ENCODE data around the gene TSFM. TPM values are rescaled to one million over a fixed set of nuclear protein-coding genes. Genes with fewer than 3 reads are reported as not detected.

The TSFM gene
- total and polyA plus RNA-seq, 2 donors (not counting 1 experiment from before 2014, with no cell fraction given) = 15.5 to 16.8 TPM

DNA sequence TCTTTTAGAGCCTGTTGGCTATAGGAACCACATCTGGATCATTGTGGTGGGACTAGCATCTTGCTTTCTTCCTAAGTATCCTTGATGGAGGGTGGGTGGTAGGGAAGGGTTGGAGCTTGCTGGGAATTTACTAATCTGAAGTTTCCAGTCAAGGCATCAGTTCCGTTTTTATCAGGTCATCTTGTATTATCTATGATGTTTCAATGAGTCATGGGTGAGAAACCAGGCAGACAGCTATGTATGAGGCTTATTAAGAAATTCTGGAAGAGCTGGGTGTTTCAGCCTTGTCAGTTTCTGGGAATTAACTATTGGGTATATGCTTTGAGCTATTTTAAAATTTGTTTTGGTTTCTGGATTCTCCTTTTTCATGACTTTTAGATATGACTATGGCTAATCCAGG, 11.3 kb downstream of the TSFM start:
- peak overlapping the region; percentile 13 for H3K9ac ChIP-seq (ENCODE audit: insufficient read depth, low read length)
- H3K27ac ChIP-seq (ENCODE audit: insufficient read depth, low read length) = peak overlapping the region; percentile 75
- TF ChIP-seq EZH2 (IDR thresholded peaks at IDR 0.05; ENCODE audit: low read length, missing control alignments) = no peak
- TF ChIP-seq, protein P1, sequence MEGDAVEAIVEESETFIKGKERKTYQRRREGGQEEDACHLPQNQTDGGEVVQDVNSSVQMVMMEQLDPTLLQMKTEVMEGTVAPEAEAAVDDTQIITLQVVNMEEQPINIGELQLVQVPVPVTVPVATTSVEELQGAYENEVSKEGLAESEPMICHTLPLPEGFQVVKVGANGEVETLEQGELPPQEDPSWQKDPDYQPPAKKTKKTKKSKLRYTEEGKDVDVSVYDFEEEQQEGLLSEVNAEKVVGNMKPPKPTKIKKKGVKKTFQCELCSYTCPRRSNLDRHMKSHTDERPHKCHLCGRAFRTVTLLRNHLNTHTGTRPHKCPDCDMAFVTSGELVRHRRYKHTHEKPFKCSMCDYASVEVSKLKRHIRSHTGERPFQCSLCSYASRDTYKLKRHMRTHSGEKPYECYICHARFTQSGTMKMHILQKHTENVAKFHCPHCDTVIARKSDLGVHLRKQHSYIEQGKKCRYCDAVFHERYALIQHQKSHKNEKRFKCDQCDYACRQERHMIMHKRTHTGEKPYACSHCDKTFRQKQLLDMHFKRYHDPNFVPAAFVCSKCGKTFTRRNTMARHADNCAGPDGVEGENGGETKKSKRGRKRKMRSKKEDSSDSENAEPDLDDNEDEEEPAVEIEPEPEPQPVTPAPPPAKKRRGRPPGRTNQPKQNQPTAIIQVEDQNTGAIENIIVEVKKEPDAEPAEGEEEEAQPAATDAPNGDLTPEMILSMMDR (conservative IDR thresholded peaks at IDR 0.05 in 1 of 2, IDR thresholded peaks at IDR 0.05 in 1 of 2; ENCODE audit: low read depth in 1 of 2, low read length in 2 of 2) = no peak

DNA sequence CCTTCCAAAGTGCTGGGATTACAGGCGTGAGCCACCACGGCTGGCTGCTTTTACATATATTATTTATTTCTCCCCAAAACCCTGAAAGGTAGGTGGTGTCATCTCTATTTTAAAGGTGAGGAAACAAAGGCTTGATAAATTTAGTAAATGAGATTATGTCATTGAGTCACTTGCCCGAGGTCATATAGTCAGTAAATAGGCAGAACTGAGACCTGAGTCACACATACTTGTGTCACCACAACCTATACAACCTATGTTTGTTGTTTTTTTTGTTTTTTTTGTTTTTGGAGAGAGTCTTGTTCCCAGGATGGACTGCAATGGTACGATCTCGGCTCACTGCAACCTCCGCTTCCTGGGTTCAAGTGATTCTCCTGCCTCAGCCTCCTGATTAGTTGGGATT, 12.8 kb downstream of the TSFM start:
- Histone ChIP-seq H3K9ac (ENCODE audit: insufficient read depth, low read length) (no peak overlapping the region), H3K4me3 (replicated peaks in 1 of 4; ENCODE audit: control extremely low read depth in 1 of 4, insufficient read depth in 1 of 4, low read depth in 3 of 4, low read length in 4 of 4) (no peak overlapping the region), H3K27me3 (ENCODE audit: control insufficient read depth, insufficient read depth, low read length) (no peaks in the 10 kb centered on the region), H3K27ac (ENCODE audit: insufficient read depth, low read length) (peak overlapping the region; percentile 34), H3K4me1 (ENCODE audit: control insufficient read depth, extremely low read depth, insufficient read depth, low read length) (peaks cover 8% of the 10 kb centered on the region), H3K4me2 (ENCODE audit: extremely low read depth, insufficient read depth, low read length) (no peak overlapping the region), H3K36me3 (ENCODE audit: control insufficient read depth, insufficient read depth, low read length) (peaks cover 3% of the 10 kb centered on the region), H2AFZ (ENCODE audit: low read length) (no peak overlapping the region), H3K79me2 (ENCODE audit: control insufficient read depth, insufficient read depth, low read length) (no peaks in the 10 kb centered on the region), H3K9me3 (ENCODE audit: control insufficient read depth, insufficient read depth, low read depth, low read length) (no peaks in the 10 kb centered on the region), H4K20me1 (ENCODE audit: control insufficient read depth, extremely low read depth, insufficient read depth, low read length) (no peaks in the 10 kb centered on the region)
- TF ChIP-seq EZH2 (IDR thresholded peaks at IDR 0.05; ENCODE audit: low read length, missing control alignments) = no peak
- TF ChIP-seq, protein P1 (conservative IDR thresholded peaks at IDR 0.05 in 1 of 2, IDR thresholded peaks at IDR 0.05 in 1 of 2; ENCODE audit: low read depth in 1 of 2, low read length in 2 of 2) = no peak
- peak in 1 of 2 donors; percentile 45 for DNase-seq (ENCODE audit: low read depth in 2 of 2)

More for the DNA sequence above, 11.3 kb downstream of the TSFM start:
- H3K79me2 ChIP-seq (ENCODE audit: control insufficient read depth, insufficient read depth, low read length) = no peaks in the 10 kb centered on the region
- H3K4me1 ChIP-seq (ENCODE audit: control insufficient read depth, extremely low read depth, insufficient read depth, low read length) = peaks cover 8% of the 10 kb centered on the region
- H3K36me3 ChIP-seq (ENCODE audit: control insufficient read depth, insufficient read depth, low read length) = peaks cover 3% of the 10 kb centered on the region
- no peaks in the 10 kb centered on the region for H3K27me3 ChIP-seq (ENCODE audit: control insufficient read depth, insufficient read depth, low read length)
- peak; percentile 61 to 91 for DNase-seq (ENCODE audit: low read depth in 2 of 2)
- H3K4me3 ChIP-seq (replicated peaks in 1 of 4; ENCODE audit: control extremely low read depth in 1 of 4, insufficient read depth in 1 of 4, low read depth in 3 of 4, low read length in 4 of 4) = no peak overlapping the region
- H3K9me3 ChIP-seq (ENCODE audit: control insufficient read depth, insufficient read depth, low read depth, low read length) = no peaks in the 10 kb centered on the region
- no peak overlapping the region for H2AFZ ChIP-seq (ENCODE audit: low read length)
- H3K4me2 ChIP-seq (ENCODE audit: extremely low read depth, insufficient read depth, low read length) = peak overlapping the region; percentile 33
- H4K20me1 ChIP-seq (ENCODE audit: control insufficient read depth, extremely low read depth, insufficient read depth, low read length) = no peaks in the 10 kb centered on the region

DNA sequence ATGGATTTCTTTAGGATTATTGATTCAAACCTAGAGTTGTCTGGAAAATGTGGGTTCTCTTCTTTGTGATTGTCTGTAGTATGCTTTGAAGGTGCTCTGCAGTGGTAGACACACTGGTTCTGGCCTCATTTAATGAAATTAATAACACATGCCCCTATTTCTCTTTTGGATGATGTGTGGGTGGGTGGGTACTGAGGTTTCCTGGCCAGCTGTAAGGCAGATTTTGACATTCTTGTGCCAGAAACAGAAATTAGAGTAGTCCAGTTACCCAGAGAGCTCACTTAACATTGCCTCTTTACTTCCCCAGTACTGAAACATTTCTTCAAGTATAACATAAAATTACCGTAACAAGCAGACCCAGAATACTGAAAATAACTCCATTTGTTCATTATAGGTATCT, 14.4 kb downstream of the TSFM start:
- H3K9me3 ChIP-seq (ENCODE audit: control insufficient read depth, insufficient read depth, low read depth, low read length) = no peaks in the 10 kb centered on the region
- no peaks in the 10 kb centered on the region for H3K79me2 ChIP-seq (ENCODE audit: control insufficient read depth, insufficient read depth, low read length)
- no peak for DNase-seq (ENCODE audit: low read depth in 2 of 2)
- H3K27me3 ChIP-seq (ENCODE audit: control insufficient read depth, insufficient read depth, low read length) = no peaks in the 10 kb centered on the region
- H3K4me1 ChIP-seq (ENCODE audit: control insufficient read depth, extremely low read depth, insufficient read depth, low read length) = peaks cover 8% of the 10 kb centered on the region
- H3K4me2 ChIP-seq (ENCODE audit: extremely low read depth, insufficient read depth, low read length) = no peak overlapping the region
- H3K4me3 ChIP-seq (replicated peaks in 1 of 4; ENCODE audit: control extremely low read depth in 1 of 4, insufficient read depth in 1 of 4, low read depth in 3 of 4, low read length in 4 of 4) = no peak overlapping the region
- no peak overlapping the region for H3K27ac ChIP-seq (ENCODE audit: insufficient read depth, low read length)
- peaks cover 3% of the 10 kb centered on the region for H3K36me3 ChIP-seq (ENCODE audit: control insufficient read depth, insufficient read depth, low read length)
- H4K20me1 ChIP-seq (ENCODE audit: control insufficient read depth, extremely low read depth, insufficient read depth, low read length) = no peaks in the 10 kb centered on the region
- TF ChIP-seq, protein P1 (conservative IDR thresholded peaks at IDR 0.05 in 1 of 2, IDR thresholded peaks at IDR 0.05 in 1 of 2; ENCODE audit: low read depth in 1 of 2, low read length in 2 of 2) = no peak
- TF ChIP-seq EZH2 (IDR thresholded peaks at IDR 0.05; ENCODE audit: low read length, missing control alignments) = no peak
- H3K9ac ChIP-seq (ENCODE audit: insufficient read depth, low read length) = no peak overlapping the region
- no peak overlapping the region for H2AFZ ChIP-seq (ENCODE audit: low read length)

Data from fibroblast of lung (primary cell).